GM20431 (cell line): ENCODE results near the gene SERTAD4.
"Not testable (repeated sequence)": the region's sequence is repeated elsewhere in the genome, so short reads cannot be mapped to it uniquely, and the experiment has no call there.

Experiments used
- in situ Hi-C: fragments of 300-500 bp; cut with MseI, MboI; formaldehyde crosslinking; loops from one replicate; pipeline ENCODE4 v1.15.0; 2020; ENCODE audit warnings: low sequenced_read_pairs; ENCODE audit not compliant: unreplicated experiment

The SERTAD4 gene

GRCh38 chr1:210254298-210254697 is 21.7 kb downstream of the SERTAD4 start:
- in situ Hi-C loops: no loop called here

- in situ Hi-C loops: no loop called here
Observed at GRCh38 chr1:210257698-210258529, 25.3 kb downstream of the SERTAD4 start.

- in situ Hi-C loops: no loop called here
Observed at GRCh38 chr1:210259561-210259960, 27.0 kb downstream of the SERTAD4 start.

GRCh38 chr1:210260096-210260495 is 27.5 kb downstream of the SERTAD4 start:
- in situ Hi-C loops: no loop called here

- in situ Hi-C loops: no loop called here
Observed at GRCh38 chr1:210262167-210262896, 29.7 kb downstream of the SERTAD4 start.

- in situ Hi-C loops: no loop called here
Observed at GRCh38 chr1:210262897-210263272, 30.3 kb downstream of the SERTAD4 start.

GRCh38 chr1:210263963-210264362 is 31.4 kb downstream of the SERTAD4 start:
- in situ Hi-C loops: no loop called here

GRCh38 chr1:210264496-210265380 is 32.1 kb downstream of the SERTAD4 start:
- in situ Hi-C loops: no loop called here

GRCh38 chr1:210265392-210265955 is 32.9 kb downstream of the SERTAD4 start:
- in situ Hi-C loops: not testable (repeated sequence)

- in situ Hi-C loops: no loop called here
Observed at GRCh38 chr1:210269981-210270380, 37.4 kb downstream of the SERTAD4 start.

GRCh38 chr1:210272666-210273065 is 40.1 kb downstream of the SERTAD4 start:
- in situ Hi-C loops: no loop called here

- in situ Hi-C loops: no loop called here
Observed at GRCh38 chr1:210280221-210280620, 47.6 kb downstream of the SERTAD4 start.

GRCh38 chr1:210288116-210288515 is 55.5 kb downstream of the SERTAD4 start:
- in situ Hi-C loops: no loop called here

GRCh38 chr1:210289248-210289647 is 56.7 kb downstream of the SERTAD4 start:
- in situ Hi-C loops: no loop called here

GRCh38 chr1:210291081-210291764 is 58.6 kb downstream of the SERTAD4 start:
- in situ Hi-C loops: no loop called here

- in situ Hi-C loops: no loop called here
Observed at GRCh38 chr1:210291786-210292230, 59.2 kb downstream of the SERTAD4 start.

GRCh38 chr1:210292231-210292871 is 59.8 kb downstream of the SERTAD4 start:
- in situ Hi-C loops: no loop called here

GRCh38 chr1:210293171-210293607 is 60.6 kb downstream of the SERTAD4 start:
- in situ Hi-C loops: no loop called here
